Vagina (tissue), 2 donors: Measurements from ENCODE around the gene ACOX3.

Source experiments
- POLR2AphosphoS5 ChIP-seq, 2 donors: sonication (generic); formaldehyde crosslinking; IDR thresholded peaks; one replicate each; pipeline ENCODE4 v1.9.0; 2017; ENCODE audit warnings: antibody characterized with exemption in 2 of 2, mild to moderate bottlenecking in 2 of 2, low read depth in 1 of 2; ENCODE audit not compliant: insufficient read depth in 1 of 2
- TF ChIP-seq, protein P1 (sequence below), 3 experiments: fragments of 450-650 bp in 2 of 3; fragments of 200-600 bp in 1 of 3; sonication (generic) in 1 of 3; IDR thresholded peaks; one replicate each; pipeline ENCODE4 v1.5.1; 2017 to 2019; ENCODE audit warnings: antibody characterized with exemption in 3 of 3, mild to moderate bottlenecking in 2 of 3, moderate library complexity in 2 of 3

DNA sequence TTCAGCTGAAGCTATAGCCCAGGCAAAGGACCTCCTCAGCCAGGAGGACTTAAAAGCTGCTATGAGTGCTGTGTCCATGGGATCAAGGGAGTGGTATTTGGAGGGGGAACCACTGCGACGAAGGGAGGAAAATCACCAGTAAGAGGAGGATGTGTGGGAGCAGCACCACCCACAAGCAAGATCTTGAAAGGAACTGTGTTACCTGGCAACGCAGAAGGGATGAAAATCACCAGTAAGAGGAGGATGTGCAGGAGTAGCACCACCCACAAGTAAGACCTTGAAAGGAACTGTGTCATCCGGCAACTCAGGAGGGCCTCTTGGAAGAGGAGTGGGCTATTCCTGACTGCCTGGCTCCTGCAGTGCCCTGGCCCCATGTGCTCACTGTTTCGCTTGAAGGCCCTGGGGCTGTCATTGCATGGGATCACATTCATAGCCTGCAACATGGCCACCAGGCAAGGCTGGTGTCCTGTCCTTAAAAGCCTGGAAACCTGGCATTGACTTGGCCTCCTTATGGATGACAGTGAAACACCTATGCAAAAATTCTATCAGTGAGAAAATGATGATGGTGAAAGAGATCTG is 48.4 kb upstream of the ACOX3 start:
- no peak for TF ChIP-seq POLR2AphosphoS5 (IDR thresholded peaks at IDR 0.05; ENCODE audit: insufficient read depth in 1 of 2, low read depth in 1 of 2)
- TF ChIP-seq, protein P1, sequence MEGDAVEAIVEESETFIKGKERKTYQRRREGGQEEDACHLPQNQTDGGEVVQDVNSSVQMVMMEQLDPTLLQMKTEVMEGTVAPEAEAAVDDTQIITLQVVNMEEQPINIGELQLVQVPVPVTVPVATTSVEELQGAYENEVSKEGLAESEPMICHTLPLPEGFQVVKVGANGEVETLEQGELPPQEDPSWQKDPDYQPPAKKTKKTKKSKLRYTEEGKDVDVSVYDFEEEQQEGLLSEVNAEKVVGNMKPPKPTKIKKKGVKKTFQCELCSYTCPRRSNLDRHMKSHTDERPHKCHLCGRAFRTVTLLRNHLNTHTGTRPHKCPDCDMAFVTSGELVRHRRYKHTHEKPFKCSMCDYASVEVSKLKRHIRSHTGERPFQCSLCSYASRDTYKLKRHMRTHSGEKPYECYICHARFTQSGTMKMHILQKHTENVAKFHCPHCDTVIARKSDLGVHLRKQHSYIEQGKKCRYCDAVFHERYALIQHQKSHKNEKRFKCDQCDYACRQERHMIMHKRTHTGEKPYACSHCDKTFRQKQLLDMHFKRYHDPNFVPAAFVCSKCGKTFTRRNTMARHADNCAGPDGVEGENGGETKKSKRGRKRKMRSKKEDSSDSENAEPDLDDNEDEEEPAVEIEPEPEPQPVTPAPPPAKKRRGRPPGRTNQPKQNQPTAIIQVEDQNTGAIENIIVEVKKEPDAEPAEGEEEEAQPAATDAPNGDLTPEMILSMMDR (IDR thresholded peaks at IDR 0.05): no peak
